ENCODE results near the gene FN3KRP. TPM values are rescaled to one million over a fixed set of nuclear protein-coding genes. Genes with fewer than 3 reads are reported as not detected.

Gene FN3KRP
- total and polyA plus RNA-seq, 2 of the 13 experiments (the other 11 are each of a cell fraction or from before 2014, with no cell fraction given): 22.4 to 28.2 TPM

GRCh38 chr17:82734987-82735866 lies 18.7 kb downstream of the FN3KRP start, which contains the start of gene FN3K (continued):
- TF ChIP-seq ATF1 (CRISPR knock-in tag; IDR thresholded peaks at IDR 0.05): no peak
- peak; percentile 83 for TF ChIP-seq ZNF800 (CRISPR knock-in tag; IDR thresholded peaks at IDR 0.05)
- TF ChIP-seq CBFB (CRISPR knock-in tag; IDR thresholded peaks at IDR 0.05): 0 out of 2 replicates have a peak, but pooled peaks have one; percentile 31
- TF ChIP-seq AGO1 (IDR thresholded peaks at IDR 0.05; ENCODE audit: low read depth, low read length, poor library complexity, severe bottlenecking): peak; percentile 89
- TF ChIP-seq ZNF720 (CRISPR knock-in tag; IDR thresholded peaks at IDR 0.05): no peak
- TF ChIP-seq ELF4 (CRISPR knock-in tag; IDR thresholded peaks at IDR 0.05; ENCODE audit: borderline replicate concordance): no peak
- no peak for TF ChIP-seq CCAR2 (optimal IDR thresholded peaks at IDR 0.05; ENCODE audit: low read depth, low read length)
- TF ChIP-seq ZNF530 (CRISPR knock-in tag; IDR thresholded peaks at IDR 0.05; ENCODE audit: low read depth): no peak
- no peak for TF ChIP-seq PLRG1 (conservative IDR thresholded peaks at IDR 0.05)
- TF ChIP-seq EHMT2 (IDR thresholded peaks at IDR 0.05; ENCODE audit: borderline replicate concordance, low read depth, low read length): no peak
- TF ChIP-seq ZNF891 (CRISPR knock-in tag; IDR thresholded peaks at IDR 0.05): peak; percentile 62; the same call in 1 of the 2 replicates
- peak in 1 of 2 experiments; percentile 88; a peak in 2 of 4 replicates for TF ChIP-seq KLF16 (CRISPR knock-in tag; IDR thresholded peaks at IDR 0.05)
- peak; percentile 56; the same call in 1 of the 2 replicates for TF ChIP-seq KMT2B (CRISPR knock-in tag; IDR thresholded peaks at IDR 0.05)
- peak; percentile 89 for TF ChIP-seq POLR2AphosphoS5 (IDR thresholded peaks at IDR 0.05; ENCODE audit: low read depth, low read length)
- TF ChIP-seq DRAP1 (CRISPR knock-in tag; IDR thresholded peaks at IDR 0.05): no peak
- TF ChIP-seq PHF8 (CRISPR knock-in tag; IDR thresholded peaks at IDR 0.05): peak; percentile 82
- no peak for TF ChIP-seq ATRX (CRISPR knock-in tag; IDR thresholded peaks at IDR 0.05; ENCODE audit: borderline replicate concordance)
- TF ChIP-seq ZNF691 (CRISPR knock-in tag; IDR thresholded peaks at IDR 0.05; ENCODE audit: borderline replicate concordance, low read depth): peak; percentile 83; the same call in 1 of the 2 replicates
- 0 out of 2 replicates have a peak, but pooled peaks have one; percentile 7 for TF ChIP-seq ZNF782 (CRISPR knock-in tag; IDR thresholded peaks at IDR 0.05; ENCODE audit: borderline replicate concordance)
- no peak for TF ChIP-seq IKZF1 (IDR thresholded peaks at IDR 0.05)
- peak; percentile 67 for TF ChIP-seq CREB1 (IDR thresholded peaks at IDR 0.05)
- TF ChIP-seq CREB1 (CRISPR knock-in tag; IDR thresholded peaks at IDR 0.05): no peak
- TF ChIP-seq ZNF496 (CRISPR knock-in tag; IDR thresholded peaks at IDR 0.05; ENCODE audit: insufficient replicate concordance): no peak
- TF ChIP-seq CENPT (CRISPR knock-in tag; IDR thresholded peaks at IDR 0.05; ENCODE audit: low read depth): no peak
- TF ChIP-seq KAT7 (CRISPR knock-in tag; IDR thresholded peaks at IDR 0.05; ENCODE audit: borderline replicate concordance): 0 out of 2 replicates have a peak, but pooled peaks have one; percentile 19
- no peak for TF ChIP-seq PCBP1 (IDR thresholded peaks at IDR 0.05; ENCODE audit: borderline replicate concordance, low read depth, low read length)
- TF ChIP-seq ESRRA (CRISPR knock-in tag; IDR thresholded peaks at IDR 0.05; ENCODE audit: low read depth): 0 out of 2 replicates have a peak, but pooled peaks have one; percentile 37
